BLaER1 treated with 17β-estradiol and CSF1 and Interleukin-3, amounts not matched to agents 10 nM and 100 nM (cell line): Measurements from ENCODE around the gene XRCC1.

Experiments
- H3K27ac ChIP-seq, 11 experiments: shearing (Covaris generic); formaldehyde crosslinking; 2 replicates each; pipeline ENCODE4 v1.8.1; 2022
- H3K27me3 ChIP-seq, 11 experiments: shearing (Covaris generic); formaldehyde crosslinking; 2 replicates each; pipeline ENCODE4 v1.8.1; 2022
- H3K36me3 ChIP-seq, 11 experiments: shearing (Covaris generic); formaldehyde crosslinking; 2 replicates each; pipeline ENCODE4 v1.8.1; 2022
- H3K4me1 ChIP-seq, 10 experiments: shearing (Covaris generic); formaldehyde crosslinking; 2 replicates each; pipeline ENCODE4 v1.8.1; 2022
- H3K4me2 ChIP-seq, 11 experiments: shearing (Covaris generic); formaldehyde crosslinking; 2 replicates each; pipeline ENCODE4 v1.8.1; 2022
- H3K4me3 ChIP-seq, 10 experiments: shearing (Covaris generic); formaldehyde crosslinking; 2 replicates each; pipeline ENCODE4 v1.8.1; 2022
- H3K9ac ChIP-seq, 11 experiments: shearing (Covaris generic); formaldehyde crosslinking; 2 replicates each; pipeline ENCODE4 v1.8.1; 2022
- H3K9me3 ChIP-seq, 11 experiments: shearing (Covaris generic); formaldehyde crosslinking; replicated peaks in 1 of 11; 2 replicates each; pipeline ENCODE4 v1.8.1; 2022
- H4K20me1 ChIP-seq, 11 experiments: shearing (Covaris generic); formaldehyde crosslinking; 2 replicates each; pipeline ENCODE4 v1.8.1; 2022
- Cebpa-rat ChIP-seq, 11 experiments: shearing (Covaris generic); IDR thresholded peaks; 2 replicates each; pipeline ENCODE4 v1.8.1; 2022

XRCC1 gene

DNA sequence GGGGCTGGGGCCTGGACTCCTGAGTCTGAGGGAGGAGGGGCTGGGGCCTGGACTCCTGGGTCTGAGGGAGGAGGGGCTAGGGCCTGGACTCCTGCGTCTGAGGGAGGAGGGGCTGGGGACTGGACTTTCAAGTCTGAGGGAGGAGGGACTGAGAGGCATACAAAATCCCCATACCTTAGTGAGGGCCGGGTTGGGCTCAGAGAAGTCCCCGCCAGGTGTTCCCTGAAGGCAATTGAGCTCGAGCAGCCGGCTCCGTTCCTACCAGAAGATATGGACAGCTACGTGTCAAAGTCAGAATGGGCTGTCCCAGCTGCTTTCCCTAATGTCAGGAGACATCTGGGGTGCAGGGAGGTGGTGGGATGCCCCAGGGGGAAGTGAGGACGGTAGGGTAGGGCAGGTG lies 80.2 kb downstream of the XRCC1 start:
- H3K4me2 ChIP-seq = no peak overlapping the region
- H3K27me3 ChIP-seq = no peaks in the 10 kb centered on the region
- no peak overlapping the region for H3K9ac ChIP-seq
- peaks cover 3 to 25% (median 19%) of the 10 kb centered on the region in 10 experiments; a peak in 19 of 20 replicates for H3K4me1 ChIP-seq
- H3K4me3 ChIP-seq = no peak overlapping the region
- peak overlapping the region in 1 of 11 experiments; percentile 30; a peak in 1 of 22 replicates for H3K27ac ChIP-seq
- peaks cover 33 to 61% (median 48%) of the 10 kb centered on the region in 11 experiments for H3K36me3 ChIP-seq
- no peak for TF ChIP-seq Cebpa-rat (IDR thresholded peaks at IDR 0.05)
- H4K20me1 ChIP-seq = peaks cover 0 to 9% (median 0%) of the 10 kb centered on the region in 11 experiments; a peak in 2 of 22 replicates
- no peaks in the 10 kb centered on the region for H3K9me3 ChIP-seq
